Ovary (tissue), 3 donors: ENCODE measurements around the gene CKMT1B.
"Not testable (repeated sequence)": the region's sequence is repeated elsewhere in the genome, so short reads cannot be mapped to it uniquely, and the experiment has no call there.

Experiments used
- POLR2A ChIP-seq: fragments of 450-650 bp; IDR thresholded peaks from one replicate; pipeline ENCODE4 v1.6.1; 2017; ENCODE audit warnings: antibody characterized with exemption, mild to moderate bottlenecking, moderate library complexity
- TF ChIP-seq, protein P1 (sequence below), 3 donors: fragments of 450-650 bp in 2 of 3; fragments of 200-600 bp in 1 of 3; IDR thresholded peaks; one replicate each; pipeline versions ENCODE4 v1.5.1 to v1.8.0; 2016 to 2022; ENCODE audit warnings: antibody characterized with exemption in 3 of 3, mild to moderate bottlenecking in 1 of 3
- donor health status: DM: no; HTN: no; CAD: no.

DNA sequence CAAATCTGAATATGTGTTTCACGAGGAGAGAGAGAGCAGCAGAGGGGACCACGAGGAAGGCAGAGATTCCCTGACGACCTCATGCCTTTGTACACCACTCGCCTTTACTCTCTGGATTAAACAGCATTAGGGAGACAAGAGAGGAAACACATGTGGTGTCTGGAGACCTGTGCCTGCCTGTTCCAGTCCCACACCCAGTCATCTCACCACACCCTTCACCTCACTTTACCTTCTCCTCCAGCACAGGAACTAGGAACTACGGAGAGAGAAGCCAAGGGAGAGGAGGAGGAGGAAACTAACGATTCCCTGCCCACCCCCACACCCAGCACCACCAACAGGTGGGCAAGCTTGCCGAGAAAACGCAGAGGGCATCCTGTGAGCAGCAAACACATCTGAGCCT lies 986 bp upstream of the CKMT1B start:
- TF ChIP-seq, protein P1, sequence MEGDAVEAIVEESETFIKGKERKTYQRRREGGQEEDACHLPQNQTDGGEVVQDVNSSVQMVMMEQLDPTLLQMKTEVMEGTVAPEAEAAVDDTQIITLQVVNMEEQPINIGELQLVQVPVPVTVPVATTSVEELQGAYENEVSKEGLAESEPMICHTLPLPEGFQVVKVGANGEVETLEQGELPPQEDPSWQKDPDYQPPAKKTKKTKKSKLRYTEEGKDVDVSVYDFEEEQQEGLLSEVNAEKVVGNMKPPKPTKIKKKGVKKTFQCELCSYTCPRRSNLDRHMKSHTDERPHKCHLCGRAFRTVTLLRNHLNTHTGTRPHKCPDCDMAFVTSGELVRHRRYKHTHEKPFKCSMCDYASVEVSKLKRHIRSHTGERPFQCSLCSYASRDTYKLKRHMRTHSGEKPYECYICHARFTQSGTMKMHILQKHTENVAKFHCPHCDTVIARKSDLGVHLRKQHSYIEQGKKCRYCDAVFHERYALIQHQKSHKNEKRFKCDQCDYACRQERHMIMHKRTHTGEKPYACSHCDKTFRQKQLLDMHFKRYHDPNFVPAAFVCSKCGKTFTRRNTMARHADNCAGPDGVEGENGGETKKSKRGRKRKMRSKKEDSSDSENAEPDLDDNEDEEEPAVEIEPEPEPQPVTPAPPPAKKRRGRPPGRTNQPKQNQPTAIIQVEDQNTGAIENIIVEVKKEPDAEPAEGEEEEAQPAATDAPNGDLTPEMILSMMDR (IDR thresholded peaks at IDR 0.05), result not testable (repeated sequence)
- not testable (repeated sequence) for TF ChIP-seq POLR2A
